HG03060 (cell line): ENCODE measurements around the gene S1PR2.
"Not testable (repeated sequence)": the region's sequence is repeated elsewhere in the genome, so short reads cannot be mapped to it uniquely, and the experiment has no call there.

Experiments
- ATAC-seq: cut with Tn5 transposase; IDR thresholded peaks from one replicate; pipeline ENCODE4 v1.9.1; 2021; ENCODE audit warnings: low read depth, moderate number of reproducible peaks; ENCODE audit not compliant: unreplicated experiment

Gene S1PR2

GRCh38 chr19:10226376-10227025 is 4.6 kb downstream of the S1PR2 start:
- ATAC-seq = no peak

- no peak for ATAC-seq
Observed at GRCh38 chr19:10226021-10226375, 5.1 kb downstream of the S1PR2 start.

DNA sequence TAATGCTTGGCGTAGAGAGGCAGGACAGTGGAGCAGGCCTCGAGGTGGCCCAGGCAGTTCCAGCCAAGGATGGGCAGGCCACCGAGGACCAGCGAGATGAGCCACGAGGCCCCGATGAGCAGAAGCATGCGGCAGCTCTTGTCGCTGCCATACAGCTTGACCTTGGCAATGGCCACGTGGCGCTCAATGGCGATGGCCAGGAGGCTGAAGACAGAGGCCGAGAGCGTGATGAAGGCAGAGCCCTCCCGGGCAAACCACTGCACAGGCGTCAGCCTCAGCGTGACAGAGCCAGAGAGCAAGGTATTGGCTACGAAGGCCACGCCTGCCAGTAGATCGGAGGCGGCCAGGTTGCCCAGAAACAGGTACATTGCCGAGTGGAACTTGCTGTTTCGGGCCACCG is 6.8 kb downstream of the S1PR2 start:
- ATAC-seq = no peak

DNA sequence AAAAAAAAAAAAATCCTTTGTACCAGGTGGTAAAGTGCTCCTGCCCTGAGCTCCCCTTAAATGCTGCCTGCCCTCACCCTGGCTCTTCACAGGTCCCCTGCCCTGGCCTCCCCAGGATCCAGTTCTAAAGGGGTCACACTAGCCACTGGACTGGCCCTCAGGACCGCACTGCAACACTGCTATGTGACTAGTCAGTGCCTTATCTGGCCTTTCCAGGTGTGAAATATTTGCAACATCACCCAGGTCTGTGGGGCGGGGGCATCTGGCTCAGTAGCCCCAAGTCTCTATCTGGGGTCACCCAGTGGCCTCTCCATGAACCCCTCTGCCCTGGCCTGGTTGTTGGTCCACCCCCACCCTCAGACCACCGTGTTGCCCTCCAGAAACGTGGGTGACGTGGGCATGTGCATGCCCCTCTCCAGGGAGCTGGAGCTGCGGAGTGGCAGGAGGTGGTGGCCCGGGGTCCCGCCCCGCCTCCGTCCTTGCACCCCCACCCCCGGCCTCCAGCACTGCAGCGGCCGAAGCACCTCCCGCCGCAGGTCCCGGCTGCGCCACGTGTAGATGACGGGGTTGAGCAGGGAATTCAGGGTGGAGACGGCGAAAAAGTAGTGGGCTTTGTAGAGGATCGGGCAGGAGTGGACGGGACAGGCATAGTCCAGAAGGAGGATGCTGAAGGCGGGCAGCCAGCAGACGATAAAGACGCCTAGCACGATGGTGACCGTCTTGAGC is 7.5 kb downstream of the S1PR2 start:
- no peak for ATAC-seq

GRCh38 chr19:10222201-10222890 is 8.8 kb downstream of the S1PR2 start:
- ATAC-seq = no peak

DNA sequence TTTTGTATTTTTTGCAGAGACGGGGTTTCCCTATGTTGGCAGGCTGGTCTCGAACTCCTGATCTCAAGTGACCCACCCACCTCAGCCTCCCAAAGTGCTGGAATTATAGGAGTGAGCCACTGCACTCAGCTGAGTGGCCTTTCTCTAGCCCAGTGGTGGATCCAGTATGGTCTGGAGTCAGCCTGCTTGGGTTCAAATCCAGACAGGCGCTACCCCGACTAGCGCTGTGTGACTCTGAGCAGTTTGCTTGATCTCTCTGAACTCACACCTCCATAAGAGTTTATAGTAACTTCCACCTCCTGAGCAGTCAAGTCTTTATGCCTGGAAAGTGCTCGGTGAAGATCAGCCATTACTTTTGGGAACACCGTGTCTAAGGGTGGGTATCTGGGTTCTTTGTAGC is 10.4 kb downstream of the S1PR2 start:
- ATAC-seq = no peak

GRCh38 chr19:10219678-10220077 is 11.5 kb downstream of the S1PR2 start:
- no peak for ATAC-seq

DNA sequence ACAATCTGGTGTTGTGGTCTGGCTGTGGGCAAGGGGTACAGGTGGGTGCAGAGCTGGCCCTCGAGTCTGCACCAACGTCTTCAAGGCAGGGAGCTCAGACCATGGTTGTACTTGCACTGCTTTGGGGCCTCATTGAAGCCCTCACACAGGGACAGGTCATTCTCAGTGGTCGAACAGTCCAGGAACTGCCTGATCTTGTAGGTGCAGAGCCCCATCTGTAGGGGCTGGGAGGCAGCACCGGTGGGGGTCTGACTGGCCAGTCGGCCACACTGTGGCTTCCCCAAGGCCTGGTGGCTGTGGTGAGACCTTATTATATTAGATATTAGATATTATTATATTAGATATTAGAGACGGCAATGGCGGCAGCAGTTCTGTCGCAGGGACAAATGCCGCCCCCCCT is 14.0 kb downstream of the S1PR2 start:
- no peak for ATAC-seq

DNA sequence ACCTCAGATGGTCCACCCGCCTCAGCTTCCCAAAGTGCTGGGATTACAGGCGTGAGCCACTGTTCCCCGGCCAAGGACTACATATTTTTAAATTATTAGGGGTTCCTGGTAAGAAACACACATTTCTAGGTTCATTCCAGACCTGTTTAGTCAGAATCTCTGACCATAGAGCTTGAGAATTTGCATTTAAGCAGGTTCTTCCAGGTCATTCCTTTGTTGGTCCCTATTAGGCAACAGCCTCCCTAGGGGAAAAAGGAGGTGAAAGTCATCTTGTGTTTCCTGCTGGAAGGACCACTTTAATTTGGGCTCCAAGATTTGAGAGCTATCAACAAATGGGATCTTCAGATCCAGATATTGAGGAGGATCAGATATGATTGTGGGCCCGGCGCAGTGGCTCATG is 16.3 kb downstream of the S1PR2 start:
- ATAC-seq = no peak

DNA sequence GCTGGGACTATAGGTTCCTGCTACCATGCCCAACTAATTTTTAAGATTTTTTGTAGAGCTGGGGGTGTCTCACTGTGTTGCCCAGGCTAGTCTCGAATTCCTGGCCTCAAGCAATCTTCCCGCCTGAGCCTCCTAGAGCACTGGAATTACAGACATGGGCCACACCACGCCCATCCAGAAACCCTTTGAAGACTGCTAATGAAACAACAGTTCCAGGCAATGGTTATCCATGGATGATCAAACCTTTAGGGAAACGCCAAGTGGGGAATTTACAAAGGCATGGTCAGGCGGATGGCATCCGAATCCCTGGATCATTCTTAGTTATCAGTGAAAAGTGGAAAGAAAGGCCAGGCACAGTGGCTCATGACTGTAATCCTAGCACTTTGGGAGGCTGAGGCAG is 19.4 kb downstream of the S1PR2 start:
- no peak for ATAC-seq

DNA sequence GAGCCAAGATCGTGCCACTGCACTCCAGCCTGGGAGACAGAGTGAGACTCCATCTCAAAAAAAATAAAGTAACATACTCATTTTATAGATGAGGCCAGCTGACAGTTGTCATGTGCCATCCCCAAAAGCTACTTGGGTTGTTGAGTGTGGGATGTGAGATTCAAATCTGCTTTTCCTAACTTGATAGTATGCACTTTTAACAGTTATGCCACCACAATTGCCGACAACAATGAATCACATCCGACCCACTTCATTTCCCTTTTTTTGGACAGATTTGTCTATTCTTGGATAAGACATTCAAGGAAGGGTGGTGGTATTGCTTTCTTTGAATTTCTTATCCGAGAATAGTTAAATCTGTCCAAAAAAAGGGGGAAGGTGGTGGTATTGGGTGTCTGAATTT is 20.1 kb downstream of the S1PR2 start:
- no peak for ATAC-seq

DNA sequence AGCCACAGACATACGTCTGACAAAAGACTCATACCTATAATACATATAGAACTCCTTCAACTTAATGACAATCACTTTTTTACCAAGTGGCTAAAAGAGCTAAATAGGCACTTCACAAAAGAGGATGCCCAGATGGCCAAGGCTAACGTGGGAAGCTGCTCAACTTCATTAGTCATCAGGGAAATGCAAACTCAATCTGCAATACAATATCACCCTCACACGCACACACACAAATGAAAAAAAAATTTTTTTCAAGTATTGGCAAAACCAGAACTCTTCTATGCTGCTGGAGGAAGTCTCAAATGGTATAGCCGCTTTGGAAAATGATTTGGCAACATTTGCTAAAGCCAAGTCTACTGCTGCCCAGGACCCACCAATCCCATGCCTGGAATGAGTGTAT is 21.8 kb downstream of the S1PR2 start:
- no peak for ATAC-seq

DNA sequence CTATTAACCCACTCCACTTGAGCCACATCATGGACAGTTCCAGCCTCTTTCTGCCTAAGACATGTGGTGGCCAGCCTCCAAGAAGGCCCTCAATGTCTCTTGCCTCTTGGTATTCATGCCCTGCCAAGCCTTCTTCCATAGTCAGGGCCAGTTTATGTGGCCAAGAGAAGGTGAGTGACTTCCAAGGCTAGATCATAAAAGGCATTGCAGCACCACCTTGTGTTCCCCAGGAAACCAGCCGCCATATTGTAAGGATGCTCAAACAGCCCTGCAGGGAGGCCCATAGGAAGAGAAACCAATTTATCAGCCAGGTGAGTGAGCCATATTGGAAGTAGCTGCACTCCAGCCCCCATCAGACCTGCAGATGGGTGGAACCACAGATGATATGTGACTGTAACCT is 24.1 kb downstream of the S1PR2 start:
- ATAC-seq = no peak

DNA sequence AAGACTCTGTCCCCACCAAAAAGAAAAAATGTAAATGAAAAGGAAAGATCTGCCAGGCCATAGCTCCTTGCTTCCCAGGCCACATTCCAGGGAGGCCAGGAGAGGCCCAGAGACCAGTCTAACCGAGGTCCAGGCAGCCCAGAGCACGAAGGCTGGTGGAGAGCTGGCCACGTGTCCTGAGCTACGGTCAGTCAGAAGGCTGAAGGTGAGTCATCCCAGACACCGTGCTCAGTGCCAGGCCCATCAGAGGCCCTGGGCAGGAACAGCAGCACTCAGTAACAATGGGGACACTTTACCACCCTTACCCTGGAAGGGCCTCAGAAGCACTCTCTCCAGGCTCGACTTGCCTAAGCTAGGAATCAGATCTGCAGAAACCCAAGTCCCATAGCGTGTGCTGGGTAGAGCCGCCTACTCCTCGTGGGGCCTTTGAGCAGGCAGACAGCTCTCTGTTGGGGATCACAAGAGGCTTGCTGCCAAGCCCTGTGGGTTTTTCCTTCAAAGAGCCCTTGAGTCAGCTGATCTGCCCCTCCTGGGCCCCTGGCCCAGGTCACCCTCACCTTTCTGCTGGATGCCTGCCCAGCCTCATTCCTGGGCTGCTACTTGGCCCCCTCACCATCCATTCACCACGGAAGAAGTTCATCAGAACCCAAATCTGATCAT is 24.8 kb downstream of the S1PR2 start:
- no peak for ATAC-seq

DNA sequence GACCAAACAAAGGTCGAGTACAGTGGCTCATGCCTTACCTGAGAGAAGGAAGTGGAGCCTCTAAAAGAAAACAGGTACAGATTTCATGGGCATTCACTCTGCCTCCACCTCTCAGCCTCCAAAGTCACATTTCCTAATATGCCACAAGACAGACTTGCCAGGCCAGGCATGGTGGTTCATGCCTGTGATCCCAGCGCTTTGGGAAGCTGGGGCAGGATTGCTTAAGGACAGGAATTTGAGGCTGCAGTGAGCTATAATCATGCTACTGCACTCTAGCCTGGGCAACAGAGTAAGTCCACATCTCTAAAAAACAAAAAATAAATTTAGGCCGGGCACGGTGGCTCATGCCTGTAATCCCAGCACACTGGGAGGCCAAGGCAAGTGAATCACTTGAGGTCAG is 25.5 kb downstream of the S1PR2 start:
- no peak for ATAC-seq

DNA sequence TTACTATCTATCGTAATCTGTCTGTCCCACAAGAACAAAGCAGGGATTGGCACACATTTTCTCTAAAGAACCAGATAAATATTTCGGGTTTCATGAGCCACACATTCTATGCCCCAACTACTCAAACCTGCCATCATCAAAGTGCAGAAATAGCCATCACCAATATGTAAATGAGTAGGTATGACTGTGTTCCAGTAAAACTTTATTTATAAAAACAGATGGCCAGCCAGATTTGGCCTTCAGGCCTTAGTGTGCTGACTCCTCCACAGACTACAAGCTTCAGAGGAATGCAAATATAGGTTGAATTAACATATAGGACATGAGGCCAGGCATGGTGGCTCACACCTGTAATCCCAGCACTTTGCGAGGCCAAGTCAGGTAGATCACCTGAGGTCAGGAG is 27.4 kb downstream of the S1PR2 start:
- ATAC-seq = no peak

DNA sequence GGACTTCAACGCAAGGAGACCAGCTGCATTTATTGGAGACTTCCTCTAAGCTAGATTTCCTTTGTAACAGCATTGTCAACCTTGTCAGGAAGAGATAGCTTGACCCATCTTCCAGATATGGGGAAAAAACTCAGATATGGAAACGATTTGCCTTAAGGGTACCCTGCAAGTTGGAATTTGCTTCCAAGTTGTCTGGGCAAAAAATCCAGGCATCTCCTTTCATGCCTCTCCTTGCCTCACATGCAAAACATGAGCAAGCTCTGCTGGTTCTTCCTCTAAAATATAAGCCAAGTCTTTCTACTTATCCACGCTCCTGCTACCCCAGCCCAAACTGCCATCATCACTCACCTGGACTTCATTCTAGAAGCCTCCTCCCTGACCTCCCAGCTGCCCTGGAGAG is 30.0 kb downstream of the S1PR2 start:
- ATAC-seq = no peak

DNA sequence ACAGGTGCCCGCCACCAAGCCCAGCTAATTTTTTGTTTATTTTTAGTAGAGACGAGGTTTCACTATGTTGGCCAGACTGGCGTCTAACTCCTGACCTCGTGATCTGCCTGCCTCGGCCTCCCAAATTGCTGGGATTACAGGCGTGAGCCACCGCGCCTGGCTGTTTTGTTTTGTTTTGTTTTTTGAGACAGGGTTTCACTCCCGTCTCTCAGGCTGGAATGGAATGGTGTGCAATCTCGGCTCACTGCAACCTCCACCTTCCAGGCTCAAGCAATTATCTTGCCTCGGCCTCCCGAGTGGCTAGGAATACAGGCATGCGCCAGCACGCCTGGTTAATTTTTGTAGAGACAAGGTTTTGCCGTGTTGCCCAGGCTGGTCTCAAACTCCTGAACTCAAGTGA is 31.0 kb downstream of the S1PR2 start:
- not testable (repeated sequence) for ATAC-seq

- not testable (repeated sequence) for ATAC-seq
Observed at GRCh38 chr19:10198889-10199644, 32.1 kb downstream of the S1PR2 start.

- no peak for ATAC-seq
Observed at GRCh38 chr19:10195199-10195519, 36.0 kb downstream of the S1PR2 start.
